ENCODE measurements around the gene ACTR1B.
"Not testable (repeated sequence)": the region's sequence is repeated elsewhere in the genome, so short reads cannot be mapped to it uniquely, and the experiment has no call there.

ACTR1B gene

GRCh38 chr2:97663962-97664635 is at the start of gene ACTR1B:
Gene ACTR1B (minus strand): TSS chr2:97664044. CDS start chr2:97663890, 154 bp downstream.
- peak; percentile 98 for DNase-seq (ENCODE audit: low spot score)

- DNase-seq (ENCODE audit: low spot score) = peak; percentile 42
Measured at GRCh38 chr2:97712693-97713295, 49.0 kb upstream of the ACTR1B start.

DNA sequence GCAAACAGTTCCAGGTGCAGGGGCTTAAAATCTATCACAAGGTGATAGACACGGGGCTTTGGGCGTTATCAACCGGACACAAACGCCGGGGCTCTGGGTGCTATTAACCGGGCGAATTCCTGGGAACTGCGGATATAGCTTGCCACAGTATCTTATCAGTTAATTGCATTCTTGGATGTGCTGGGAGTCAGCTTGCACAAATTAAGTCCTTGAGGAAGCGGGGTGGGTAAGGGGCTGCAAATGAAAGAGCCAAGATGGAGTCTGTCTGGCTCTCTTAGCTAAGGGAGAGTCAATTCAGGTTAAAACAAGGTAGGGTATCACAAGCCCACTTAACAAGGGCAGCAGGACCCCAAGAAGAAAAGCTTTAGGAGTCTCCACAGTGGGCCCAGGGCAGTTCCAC is 48.3 kb upstream of the ACTR1B start:
- DNase-seq (ENCODE audit: low spot score) = not testable (repeated sequence)

DNA sequence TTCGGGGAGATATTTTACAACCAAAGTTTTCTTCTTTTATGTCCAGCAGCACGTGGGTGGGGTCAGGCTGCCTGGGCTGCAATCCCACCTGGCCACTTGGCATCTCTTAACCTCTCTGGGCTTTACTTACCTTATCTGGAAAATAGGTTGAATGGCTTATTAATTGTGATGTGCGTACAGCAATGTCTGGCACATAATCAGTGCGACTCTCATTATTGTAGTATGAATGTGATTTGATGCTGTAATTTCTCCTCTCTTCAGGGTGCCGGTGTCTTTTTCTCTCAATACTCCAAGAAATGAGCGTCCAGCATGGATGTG is 47.5 kb upstream of the ACTR1B start:
- no peak for DNase-seq (ENCODE audit: low spot score)

GRCh38 chr2:97708608-97709007 is 44.8 kb upstream of the ACTR1B start:
- no peak for DNase-seq (ENCODE audit: low spot score)

- DNase-seq (ENCODE audit: low spot score) = no peak
Measured at GRCh38 chr2:97708048-97708380, 44.2 kb upstream of the ACTR1B start.

DNA sequence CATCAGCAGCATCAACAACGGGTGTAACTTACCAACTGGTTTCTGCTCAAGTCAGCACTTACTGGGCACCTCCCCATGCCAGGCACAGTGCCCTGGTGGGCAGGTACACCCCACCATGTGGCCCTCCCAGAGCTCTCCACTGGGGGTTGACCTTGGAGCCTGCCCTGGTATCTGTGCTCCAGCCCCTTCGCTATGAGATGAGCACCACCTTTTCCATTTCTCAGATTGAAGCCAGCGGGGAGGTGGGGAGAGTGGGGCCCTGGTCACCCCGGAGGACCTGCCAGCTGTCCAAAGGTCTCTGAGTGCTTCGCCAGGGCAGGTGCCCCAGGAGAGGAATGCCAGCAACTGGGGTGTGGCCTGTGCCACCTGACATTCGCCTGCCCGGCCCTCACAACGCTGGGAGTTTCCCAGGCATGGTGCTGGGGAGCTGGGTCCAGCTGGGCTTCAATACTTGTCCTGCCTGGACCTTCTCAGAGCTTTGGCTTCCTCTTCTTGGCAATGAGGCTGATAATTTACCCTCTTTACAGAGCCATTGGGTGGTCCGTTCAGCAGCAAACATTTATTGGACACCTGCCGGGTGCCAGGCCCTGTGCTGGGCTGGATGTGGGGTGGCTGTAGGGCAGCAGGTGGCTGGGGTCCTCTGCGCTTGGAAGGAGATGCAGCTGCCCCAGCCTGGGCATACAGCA is 43.7 kb upstream of the ACTR1B start:
- DNase-seq (ENCODE audit: low spot score) = no peak

DNA sequence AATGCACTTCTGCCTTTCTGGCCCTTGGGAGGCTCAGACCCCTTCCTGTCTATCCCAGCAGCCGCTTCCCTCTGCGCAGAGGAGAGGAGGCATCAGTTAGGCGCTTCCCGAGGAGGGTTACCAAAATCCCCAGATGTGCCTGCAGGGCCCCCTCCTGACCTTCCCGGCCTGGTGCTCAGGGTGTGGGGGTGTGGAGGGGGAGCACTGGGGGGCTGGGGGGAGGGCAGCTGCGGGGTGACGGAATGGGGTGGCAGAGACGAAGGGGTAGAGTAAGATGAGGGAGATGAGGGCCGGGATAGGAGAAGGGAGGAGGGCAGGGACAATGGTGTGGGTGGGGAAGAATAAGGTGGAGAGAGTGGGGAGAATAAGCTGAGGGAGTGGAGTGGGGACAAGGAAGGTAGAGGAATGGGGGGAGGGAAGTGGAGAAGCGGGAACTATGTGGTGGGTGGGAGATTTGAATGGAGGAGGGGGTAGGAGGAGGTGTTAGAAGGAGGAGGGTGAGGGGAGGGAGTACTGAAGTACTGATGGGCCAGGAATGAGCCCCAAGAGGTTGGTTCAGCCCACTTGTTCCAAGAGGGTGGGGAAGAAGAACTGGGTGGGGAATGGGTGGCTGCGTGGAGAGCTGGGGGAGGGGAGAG is 43.0 kb upstream of the ACTR1B start:
- DNase-seq (ENCODE audit: low spot score) = no peak

DNA sequence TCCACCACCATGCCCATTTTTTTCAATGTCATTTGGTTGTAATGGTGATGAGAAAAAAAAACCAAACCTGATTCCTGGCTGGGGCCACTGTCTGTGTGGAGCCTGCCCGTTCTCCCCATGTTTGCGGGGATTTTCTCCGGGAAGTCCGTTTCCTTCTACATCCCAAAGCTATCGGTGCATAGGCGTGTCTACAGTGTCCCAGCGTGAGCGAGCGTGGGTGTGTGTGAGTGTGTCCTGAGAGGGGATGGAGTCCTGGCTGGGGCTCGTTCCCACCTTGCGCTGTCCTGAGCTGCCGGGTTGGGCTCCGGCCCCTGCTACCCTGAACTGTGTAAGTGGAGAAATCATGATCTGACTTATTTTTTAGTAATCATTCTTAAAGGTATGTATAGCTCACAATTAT is 42.3 kb upstream of the ACTR1B start:
- DNase-seq (ENCODE audit: low spot score) = no peak

DNA sequence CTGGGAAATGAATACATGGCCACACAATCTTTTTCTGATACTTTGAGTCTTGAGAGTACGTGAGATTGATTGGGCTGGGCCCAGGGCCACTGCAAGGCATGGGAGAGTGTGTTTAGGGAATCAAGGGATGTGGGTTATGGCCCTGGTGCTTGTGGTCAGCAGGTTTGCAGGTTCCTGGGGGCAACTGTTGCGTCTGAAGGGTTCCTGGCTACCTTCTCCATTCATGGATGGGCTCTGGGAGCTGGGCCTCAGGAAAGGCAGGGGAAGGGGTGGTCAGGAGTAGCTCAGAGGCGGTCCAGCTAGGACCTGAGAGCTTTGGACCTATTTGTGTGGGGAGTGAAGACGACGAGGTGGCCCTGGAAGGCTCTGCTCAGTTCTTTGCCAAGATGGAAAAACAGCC is 41.1 kb upstream of the ACTR1B start:
- no peak for DNase-seq (ENCODE audit: low spot score)

GRCh38 chr2:97703741-97704140 is 39.9 kb upstream of the ACTR1B start:
- no peak for DNase-seq (ENCODE audit: low spot score)

GRCh38 chr2:97702731-97703470 is 39.1 kb upstream of the ACTR1B start:
- DNase-seq (ENCODE audit: low spot score) = no peak

DNA sequence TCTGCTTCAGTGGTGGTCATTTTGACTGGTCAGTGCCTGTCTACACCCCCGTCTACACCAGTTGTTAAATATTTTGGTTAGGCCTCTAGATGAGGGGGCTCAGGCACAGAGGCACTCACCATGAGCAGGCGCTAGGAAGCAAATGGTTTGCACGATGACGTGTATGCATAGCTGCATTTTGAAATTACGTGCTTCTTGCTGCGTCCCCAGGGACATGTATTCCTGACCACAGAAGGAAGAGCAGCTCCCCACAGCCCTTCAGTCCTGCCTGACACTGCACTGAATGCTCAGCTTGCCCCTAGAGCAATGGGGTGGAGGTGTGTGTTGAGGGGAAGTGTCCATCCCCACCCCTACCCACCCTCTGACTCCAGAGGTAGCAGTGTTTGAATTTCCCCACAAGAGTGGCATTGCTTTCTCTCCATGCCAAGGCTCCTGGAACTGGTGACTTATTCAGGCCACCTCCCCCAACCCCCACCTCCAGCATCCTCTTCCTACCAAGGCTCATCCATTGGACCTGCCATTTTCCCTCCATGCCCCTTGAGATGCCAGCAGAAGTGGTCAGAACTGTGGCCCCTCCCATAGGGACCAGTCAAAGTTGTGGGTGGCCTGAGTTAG is 38.1 kb upstream of the ACTR1B start:
- no peak for DNase-seq (ENCODE audit: low spot score)

- DNase-seq (ENCODE audit: low spot score) = no peak
Measured at GRCh38 chr2:97701186-97701585, 37.3 kb upstream of the ACTR1B start.

DNA sequence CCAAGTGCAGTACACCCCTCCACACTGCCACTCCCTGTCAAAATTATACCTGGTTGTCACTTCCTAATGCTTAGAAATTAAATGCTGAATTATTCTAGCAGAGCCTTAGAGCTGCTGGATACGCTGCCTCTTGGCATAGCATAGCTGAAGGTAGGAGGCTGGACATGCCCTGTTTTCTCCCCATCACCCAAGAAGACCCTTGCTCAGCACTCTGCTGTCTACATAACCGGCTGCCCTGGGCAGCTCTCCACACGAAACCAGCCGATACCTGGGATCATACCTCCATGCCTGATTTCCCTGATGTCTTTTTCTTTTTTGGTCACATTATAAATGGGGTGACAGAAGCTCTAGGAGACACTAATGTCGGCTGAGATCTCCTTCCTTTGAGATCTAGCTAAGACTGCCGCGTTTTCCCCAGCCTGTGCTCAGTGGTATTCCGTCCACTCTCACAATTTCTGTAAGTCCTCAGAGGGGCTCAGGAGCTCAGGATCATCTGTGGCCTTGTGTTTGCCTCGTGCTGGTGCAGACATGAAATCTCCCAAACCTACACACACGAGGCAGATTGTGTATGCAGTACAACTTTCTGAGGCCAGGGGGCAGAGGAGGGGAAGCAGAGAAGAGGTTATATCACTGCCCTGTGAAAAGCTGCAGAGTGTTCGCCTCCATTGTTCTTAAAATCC is 36.1 kb upstream of the ACTR1B start:
- DNase-seq (ENCODE audit: low spot score) = peak; percentile 73

DNA sequence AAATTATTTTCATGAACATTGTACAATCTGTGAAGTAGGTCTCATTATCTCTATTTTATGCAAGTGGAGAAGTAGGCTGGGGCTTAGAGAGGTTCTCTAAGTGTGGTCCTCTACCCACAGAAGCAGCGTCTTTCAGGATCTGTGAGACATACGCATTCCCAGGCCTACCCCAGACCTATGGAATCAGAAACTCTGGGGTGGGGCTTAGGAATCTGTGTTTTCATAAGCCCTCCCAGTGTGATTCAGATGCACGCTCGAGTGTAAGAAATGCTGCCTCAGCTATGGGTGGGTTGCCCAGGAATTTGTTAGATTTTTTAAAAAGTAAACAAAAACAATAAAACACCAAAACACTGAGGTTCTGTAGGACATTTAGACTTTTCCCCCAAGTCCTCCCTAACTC is 34.7 kb upstream of the ACTR1B start:
- no peak for DNase-seq (ENCODE audit: low spot score)

- peak; percentile 93 for DNase-seq (ENCODE audit: low spot score)
Measured at GRCh38 chr2:97697252-97698235, 33.7 kb upstream of the ACTR1B start.

DNA sequence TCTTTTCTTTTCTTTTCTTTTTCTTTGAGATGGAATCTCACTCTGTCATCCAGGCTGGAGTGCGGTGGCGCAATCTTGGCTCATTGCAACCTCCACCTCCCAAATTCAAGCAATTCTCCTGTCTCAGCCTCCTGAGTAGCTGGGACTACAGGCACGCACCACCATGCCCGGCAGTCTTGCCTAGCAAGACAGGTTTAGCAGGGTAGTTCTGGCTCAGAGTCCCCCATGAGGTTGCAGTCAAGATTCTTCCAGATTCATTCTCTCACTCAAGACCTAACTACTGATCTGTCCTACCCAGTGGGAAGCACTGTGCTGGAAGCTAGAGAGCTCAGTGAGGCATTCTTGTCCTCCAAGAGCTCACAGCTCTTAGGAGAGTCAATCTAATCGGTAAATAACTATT is 31.9 kb upstream of the ACTR1B start:
- no peak for DNase-seq (ENCODE audit: low spot score)

GRCh38 chr2:97693476-97693875 is 29.6 kb upstream of the ACTR1B start:
- no peak for DNase-seq (ENCODE audit: low spot score)

GRCh38 chr2:97691166-97691565 is 27.3 kb upstream of the ACTR1B start:
- DNase-seq (ENCODE audit: low spot score) = no peak

Data from CD4-positive, alpha-beta T cell treated with Interleukin-2 at 100 ng/mL for 4 hours (primary cell).